H9 (cell line): ENCODE results near the gene VRK2. TPM values are rescaled to one million over a fixed set of nuclear protein-coding genes. Genes with fewer than 3 reads are reported as not detected.

Source experiments
- DNase-seq: peaks from one replicate; pipeline ENCODE4 v3.0.0-alpha.2; 2017
- H2AFZ ChIP-seq: one replicate; pipeline ENCODE4 v1.6.1; 2013; ENCODE audit warnings: mild to moderate bottlenecking, low read length, control low read depth, moderate library complexity
- H2AK5ac ChIP-seq: 2 replicates; pipeline ENCODE4 v1.6.1; 2013; ENCODE audit warnings: low read length, control low read depth, mixed read lengths; ENCODE audit not compliant: insufficient read length
- H2BK120ac ChIP-seq: one replicate; pipeline ENCODE4 v1.6.1; 2013; ENCODE audit warnings: low read depth, mild to moderate bottlenecking, low read length, control low read depth, inconsistent platforms; ENCODE audit not compliant: poor library complexity, severe bottlenecking
- H2BK12ac ChIP-seq: 2 replicates; pipeline ENCODE4 v1.6.1; 2013; ENCODE audit warnings: low read length, control low read depth, mixed read lengths, low read depth; ENCODE audit not compliant: insufficient read length
- H2BK15ac ChIP-seq: 2 replicates; pipeline ENCODE4 v1.6.1; 2013; ENCODE audit warnings: low read depth, low read length, control low read depth
- H2BK20ac ChIP-seq: one replicate; pipeline ENCODE4 v1.6.1; 2013; ENCODE audit warnings: low read depth, mild to moderate bottlenecking, low read length, control low read depth, inconsistent platforms; ENCODE audit not compliant: poor library complexity, severe bottlenecking
- H2BK5ac ChIP-seq: 2 replicates; pipeline ENCODE4 v1.6.1; 2013; ENCODE audit warnings: low read length, control low read depth, mixed read lengths; ENCODE audit not compliant: insufficient read length
- H3K14ac ChIP-seq: 2 replicates; pipeline ENCODE4 v1.6.1; 2013; ENCODE audit warnings: low read length, control low read depth; ENCODE audit not compliant: insufficient read depth
- H3K18ac ChIP-seq: 2 replicates; pipeline ENCODE4 v1.6.1; 2013; ENCODE audit warnings: low read depth, mild to moderate bottlenecking, mixed read lengths, low read length, control low read depth; ENCODE audit not compliant: insufficient read length
- H3K23ac ChIP-seq: 2 replicates; pipeline ENCODE4 v1.6.1; 2013; ENCODE audit warnings: low read length, control low read depth, mixed read lengths, low read depth; ENCODE audit not compliant: insufficient read length
- H3K23me2 ChIP-seq: 2 replicates; pipeline ENCODE4 v1.6.1; 2013; ENCODE audit warnings: low read depth, mild to moderate bottlenecking, mixed read lengths, low read length, control low read depth; ENCODE audit not compliant: insufficient read length, poor library complexity, severe bottlenecking
- H3K27ac ChIP-seq: 2 replicates; pipeline ENCODE4 v1.5.1; 2013; ENCODE audit warnings: low read length, control low read depth, mixed read lengths, low read depth; ENCODE audit not compliant: insufficient read length
- H3K27me3 ChIP-seq: 2 replicates; pipeline ENCODE4 v1.6.1; 2013; ENCODE audit warnings: low read length, control low read depth, inconsistent platforms; ENCODE audit not compliant: insufficient read depth
- H3K4ac ChIP-seq: 2 replicates; pipeline ENCODE4 v1.6.1; 2013; ENCODE audit warnings: low read depth, mild to moderate bottlenecking, control low read depth, inconsistent platforms, low read length, moderate library complexity
- H3K4me1 ChIP-seq: 2 replicates; pipeline ENCODE4 v1.6.1; 2013; ENCODE audit warnings: low read length, control low read depth, inconsistent platforms; ENCODE audit not compliant: insufficient read depth
- H3K4me2 ChIP-seq: 2 replicates; pipeline ENCODE4 v1.6.1; 2013; ENCODE audit warnings: low read length, control low read depth, mixed read lengths; ENCODE audit not compliant: insufficient read length, insufficient read depth
- H3K56ac ChIP-seq: 2 replicates; pipeline ENCODE4 v1.6.1; 2013; ENCODE audit warnings: low read depth, mild to moderate bottlenecking, mixed read lengths, low read length, control low read depth; ENCODE audit not compliant: insufficient read length
- H3K79me1 ChIP-seq: 2 replicates; pipeline ENCODE4 v1.6.1; 2013; ENCODE audit warnings: low read depth, mild to moderate bottlenecking, moderate library complexity, low read length, control low read depth, inconsistent platforms; ENCODE audit not compliant: insufficient read depth, poor library complexity, severe bottlenecking
- H3K79me2 ChIP-seq: 2 replicates; pipeline ENCODE4 v1.6.1; 2013; ENCODE audit warnings: low read length, control low read depth, inconsistent platforms; ENCODE audit not compliant: insufficient read depth
- H3K9ac ChIP-seq: 2 replicates; pipeline ENCODE4 v1.6.1; 2013; ENCODE audit warnings: low read length, control low read depth, mixed read lengths; ENCODE audit not compliant: insufficient read length; ENCODE audit errors: extremely low read depth
- H3K9me3 ChIP-seq: one replicate; pipeline ENCODE4 v1.6.1; 2013; ENCODE audit warnings: low read depth, low read length, inconsistent platforms; ENCODE audit not compliant: control insufficient read depth
- H3T11ph ChIP-seq: one replicate; pipeline ENCODE4 v1.6.1; 2013; ENCODE audit warnings: mild to moderate bottlenecking, low read length, control low read depth, inconsistent platforms
- H4K20me1 ChIP-seq: one replicate; pipeline ENCODE4 v1.6.1; 2013; ENCODE audit not compliant: control insufficient read depth, insufficient read length, insufficient read depth
- H4K5ac ChIP-seq: 2 replicates; pipeline ENCODE4 v1.6.1; 2013; ENCODE audit warnings: low read depth, mild to moderate bottlenecking, mixed read lengths, low read length, control low read depth; ENCODE audit not compliant: insufficient read length
- H4K8ac ChIP-seq: replicated peaks from 2 replicates; pipeline ENCODE4 v1.6.1; 2013; ENCODE audit warnings: low read length, control low read depth, mixed read lengths, low read depth; ENCODE audit not compliant: insufficient read length
- H4K91ac ChIP-seq: 2 replicates; pipeline ENCODE4 v1.6.1; 2013; ENCODE audit warnings: low read depth, mild to moderate bottlenecking, moderate library complexity, mixed read lengths, low read length, control low read depth; ENCODE audit not compliant: insufficient read length
- H3K27ac Mint-ChIP-seq, 3 experiments: 2 replicates in 2 of 3; 3 replicates in 1 of 3; pipeline ENCODE4 v1.8.0; 2020 to 2021; ENCODE audit warnings: mixed read lengths in 3 of 3, mild to moderate bottlenecking in 1 of 3, moderate library complexity in 1 of 3
- H3K27me3 Mint-ChIP-seq: 2 replicates; pipeline ENCODE4 v1.8.0; 2021; ENCODE audit warnings: low read depth, mild to moderate bottlenecking, moderate library complexity, mixed read lengths
- H3K36me3 Mint-ChIP-seq, 3 experiments: 2 replicates in 2 of 3; 3 replicates in 1 of 3; pipeline ENCODE4 v1.8.0; 2020 to 2021; ENCODE audit warnings: low read depth in 3 of 3, mixed read lengths in 3 of 3; ENCODE audit not compliant: insufficient read depth in 1 of 3
- H3K4me1 Mint-ChIP-seq, 2 experiments: 2 replicates each; pipeline ENCODE4 v1.8.0; 2020; ENCODE audit warnings: mixed read lengths in 2 of 2
- H3K4me3 Mint-ChIP-seq, 2 experiments: 2 replicates in 1 of 2; 3 replicates in 1 of 2; pipeline ENCODE4 v1.8.0; 2020 to 2021; ENCODE audit warnings: mild to moderate bottlenecking in 2 of 2, mixed read lengths in 2 of 2, moderate library complexity in 1 of 2
- H3K9me3 Mint-ChIP-seq, 2 experiments: 2 replicates in 1 of 2; 3 replicates in 1 of 2; pipeline ENCODE4 v1.8.0; 2020; ENCODE audit warnings: mild to moderate bottlenecking in 2 of 2, mixed read lengths in 2 of 2, moderate library complexity in 1 of 2
- WGBS: extraction: QIAGEN DNeasy Blood & Tissue Kit; methylation state at CpG from one replicate; pipeline ENCODE4 v1.1.7; 2013; ENCODE audit warnings: missing lambda C conversion rate, low lambda C conversion rate, mixed read lengths; ENCODE audit not compliant: insufficient read length; ENCODE audit errors: extremely low coverage; 5-methylcytosine and 5-hydroxymethylcytosine counted together
- total RNA-seq: library from RNA; stranded (reverse); gene quantifications from 2 replicates; pipeline ENCODE4 v1.2.1, GENCODE V29; 2021
- TF ChIP-seq, protein P1 (sequence below): fragments of 200-600 bp; sonication (generic); conservative IDR thresholded peaks from 3 replicates; pipeline ENCODE4 v1.8.0; 2021; ENCODE audit warnings: antibody characterized with exemption, mild to moderate bottlenecking

The VRK2 gene
- total RNA-seq, 1 experiment from 2014 or later, result 23.8 TPM

GRCh38 chr2:58032016-58032763 lies 14.4 kb upstream of the VRK2 start:
- Mint-ChIP-seq H3K9me3 (no peaks in the 10 kb centered on the region), H3K36me3 (no peaks in the 10 kb centered on the region), H3K4me1 (0 out of 4 replicates have a peak, but pooled peaks cover 0 to 1% of the 10 kb centered on the region in 2 experiments), H3K4me3 (no peak overlapping the region), H3K27me3 (no peaks in the 10 kb centered on the region), H3K27ac (no peak overlapping the region)
- no peak overlapping the region for H3K4me2 ChIP-seq
- no peaks in the 10 kb centered on the region for H3K79me2 ChIP-seq
- H3K18ac ChIP-seq, result no peak overlapping the region
- no peak overlapping the region for H4K8ac ChIP-seq
- no peak overlapping the region for H3K4ac ChIP-seq
- no peak overlapping the region for H4K91ac ChIP-seq
- TF ChIP-seq, protein P1, sequence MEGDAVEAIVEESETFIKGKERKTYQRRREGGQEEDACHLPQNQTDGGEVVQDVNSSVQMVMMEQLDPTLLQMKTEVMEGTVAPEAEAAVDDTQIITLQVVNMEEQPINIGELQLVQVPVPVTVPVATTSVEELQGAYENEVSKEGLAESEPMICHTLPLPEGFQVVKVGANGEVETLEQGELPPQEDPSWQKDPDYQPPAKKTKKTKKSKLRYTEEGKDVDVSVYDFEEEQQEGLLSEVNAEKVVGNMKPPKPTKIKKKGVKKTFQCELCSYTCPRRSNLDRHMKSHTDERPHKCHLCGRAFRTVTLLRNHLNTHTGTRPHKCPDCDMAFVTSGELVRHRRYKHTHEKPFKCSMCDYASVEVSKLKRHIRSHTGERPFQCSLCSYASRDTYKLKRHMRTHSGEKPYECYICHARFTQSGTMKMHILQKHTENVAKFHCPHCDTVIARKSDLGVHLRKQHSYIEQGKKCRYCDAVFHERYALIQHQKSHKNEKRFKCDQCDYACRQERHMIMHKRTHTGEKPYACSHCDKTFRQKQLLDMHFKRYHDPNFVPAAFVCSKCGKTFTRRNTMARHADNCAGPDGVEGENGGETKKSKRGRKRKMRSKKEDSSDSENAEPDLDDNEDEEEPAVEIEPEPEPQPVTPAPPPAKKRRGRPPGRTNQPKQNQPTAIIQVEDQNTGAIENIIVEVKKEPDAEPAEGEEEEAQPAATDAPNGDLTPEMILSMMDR, result no peak
- WGBS, result no CpG with 5 or more reads among the region's 3 CpGs
- no peak overlapping the region for H2BK5ac ChIP-seq
- H3K56ac ChIP-seq, result no peak overlapping the region
- H3K14ac ChIP-seq, result no peak overlapping the region
- no peak overlapping the region for H2AK5ac ChIP-seq
- no peak overlapping the region for H2AFZ ChIP-seq
- H4K5ac ChIP-seq, result no peak overlapping the region
- no peaks in the 10 kb centered on the region for H3K27me3 ChIP-seq
- no peak overlapping the region for H2BK15ac ChIP-seq
- no peak overlapping the region for H3K27ac ChIP-seq
- H4K20me1 ChIP-seq, result no peaks in the 10 kb centered on the region
- DNase-seq, result no peak
- H3K23me2 ChIP-seq, result no peaks in the 10 kb centered on the region
- H2BK12ac ChIP-seq, result no peak overlapping the region
- H3K9me3 ChIP-seq, result no peaks in the 10 kb centered on the region
- H3K4me1 ChIP-seq, result no peaks in the 10 kb centered on the region
- H2BK20ac ChIP-seq, result no peak overlapping the region
- H3K9ac ChIP-seq, result no peak overlapping the region
- H3K79me1 ChIP-seq, result no peaks in the 10 kb centered on the region
- H3K23ac ChIP-seq, result no peak overlapping the region
- no peak overlapping the region for H2BK120ac ChIP-seq
- no peak overlapping the region for H3T11ph ChIP-seq
